GM18520 (cell line): ENCODE data around the gene HSFX1.

Source experiments
- ATAC-seq: cut with Tn5 transposase; IDR thresholded peaks from one replicate; pipeline ENCODE4 v1.9.1; 2021; ENCODE audit not compliant: unreplicated experiment

The HSFX1 gene

DNA sequence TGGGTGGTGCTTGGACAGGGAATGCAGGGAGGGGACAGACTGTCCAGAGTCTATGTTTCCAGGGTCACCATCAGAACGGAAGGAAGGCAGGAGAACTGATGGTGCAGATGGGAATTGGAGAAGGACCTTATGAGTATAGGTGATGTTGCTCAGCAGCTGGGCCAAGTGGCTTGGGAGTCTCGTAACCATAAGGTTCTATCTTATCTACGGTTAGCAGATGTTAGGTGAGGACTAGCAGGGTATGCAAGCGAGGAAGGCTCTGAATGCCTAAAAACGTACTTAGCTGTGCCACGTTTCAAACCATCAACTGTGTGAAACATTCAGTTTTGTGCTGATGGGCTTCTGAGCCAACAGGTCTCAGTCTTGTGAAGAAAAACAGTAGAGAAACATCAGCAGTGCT is 30.2 kb downstream of the HSFX1 start:
- ATAC-seq = no peak

DNA sequence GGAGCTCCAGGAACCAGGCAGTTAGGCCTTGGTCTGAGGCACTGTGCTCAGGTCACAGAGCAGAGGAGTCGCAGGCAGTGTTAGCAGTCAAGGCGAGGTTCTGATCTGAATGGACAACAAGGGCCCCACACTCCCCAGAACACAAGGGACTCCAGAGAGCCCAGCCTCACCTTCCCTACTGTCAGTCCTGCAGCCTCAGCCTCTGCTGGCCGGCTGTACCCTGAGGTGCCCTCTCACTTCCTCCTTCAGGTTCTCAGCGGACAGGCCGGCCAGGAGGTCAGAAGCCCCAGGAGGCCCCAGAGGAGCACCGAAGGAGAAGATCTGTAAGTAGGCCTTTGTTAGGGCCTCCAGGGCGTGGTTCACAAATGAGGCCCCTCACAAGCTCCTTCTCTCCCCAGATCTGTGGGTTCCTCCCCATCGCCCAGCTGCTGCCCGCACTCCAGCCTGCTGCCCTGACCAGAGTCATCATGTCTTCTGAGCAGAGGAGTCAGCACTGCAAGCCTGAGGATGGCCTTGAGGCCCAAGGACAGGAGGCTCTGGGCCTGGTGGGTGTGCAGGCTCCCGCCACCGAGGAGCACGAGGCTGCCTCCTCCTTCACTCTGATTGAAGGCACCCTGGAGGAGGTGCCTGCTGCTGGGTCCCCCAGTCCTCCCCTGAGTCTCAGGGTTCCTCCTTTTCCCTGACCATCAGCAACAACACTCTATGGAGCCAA is 34.0 kb downstream of the HSFX1 start:
- no peak for ATAC-seq

DNA sequence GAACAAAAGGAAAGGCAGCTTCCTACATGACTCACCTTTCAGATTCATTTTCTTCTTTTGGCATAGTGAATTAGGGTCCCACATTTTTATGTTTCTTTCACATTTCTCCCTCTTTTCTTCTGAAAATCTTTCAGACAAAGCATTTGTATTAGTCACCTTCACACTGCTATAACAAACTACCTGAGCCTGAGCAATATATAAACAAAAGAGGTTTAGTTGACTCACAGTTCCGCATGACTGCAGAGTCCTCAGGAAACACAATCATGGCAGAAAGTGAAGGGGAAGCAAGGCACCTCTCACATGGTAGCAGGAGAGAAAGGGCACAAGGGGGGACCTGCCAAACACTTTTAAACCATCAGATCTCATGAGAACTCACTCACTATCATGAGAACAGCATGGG is 44.8 kb downstream of the HSFX1 start:
- ATAC-seq = no peak

- no peak for ATAC-seq
These were observed 45.5 kb downstream of the HSFX1 start for GRCh38 chrX:149819371-149819770.

- no peak for ATAC-seq
These were observed 51.6 kb downstream of the HSFX1 start for GRCh38 chrX:149825424-149825823.
